Sigmoid colon (tissue), 4 donors: ENCODE results near the gene KCNK13.

ENCODE experiments used
- CTCF ChIP-seq, 4 experiments: fragments of 450-650 bp in 3 of 4; fragments of 200-600 bp in 1 of 4; IDR thresholded peaks; one replicate each; pipeline ENCODE4 v1.5.1; 2016 to 2019; ENCODE audit warnings: antibody characterized with exemption in 4 of 4, mild to moderate bottlenecking in 3 of 4, moderate library complexity in 2 of 4
- POLR2AphosphoS5 ChIP-seq, 4 donors: sonication (generic); formaldehyde crosslinking; IDR thresholded peaks; one replicate each; pipeline ENCODE4 v1.6.1; 2017; ENCODE audit warnings: antibody characterized with exemption in 4 of 4

DNA sequence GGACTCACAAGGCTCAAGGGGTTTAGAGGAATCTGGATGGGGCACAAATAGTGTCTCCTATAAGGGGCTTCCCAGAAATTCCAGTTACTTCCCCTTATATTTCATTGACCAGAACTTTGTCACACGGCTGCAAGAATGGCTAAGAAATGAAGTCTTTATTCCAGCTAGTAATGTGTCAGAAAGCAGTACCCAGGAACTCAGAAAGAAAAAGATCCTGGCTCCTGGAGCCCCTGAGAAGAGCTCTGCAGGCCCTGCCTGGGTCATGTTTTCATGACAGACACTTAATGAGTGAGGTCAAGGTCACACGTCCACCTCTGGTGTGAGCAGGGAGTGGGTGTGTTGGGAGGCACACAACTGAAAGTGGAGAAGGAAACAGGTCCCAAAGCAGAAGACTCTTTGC lies 17.8 kb downstream of the KCNK13 start:
- TF ChIP-seq CTCF (IDR thresholded peaks at IDR 0.05) (no peak), POLR2AphosphoS5 (IDR thresholded peaks at IDR 0.05) (no peak)
